ENCODE data around the gene SMAD9.

DNA sequence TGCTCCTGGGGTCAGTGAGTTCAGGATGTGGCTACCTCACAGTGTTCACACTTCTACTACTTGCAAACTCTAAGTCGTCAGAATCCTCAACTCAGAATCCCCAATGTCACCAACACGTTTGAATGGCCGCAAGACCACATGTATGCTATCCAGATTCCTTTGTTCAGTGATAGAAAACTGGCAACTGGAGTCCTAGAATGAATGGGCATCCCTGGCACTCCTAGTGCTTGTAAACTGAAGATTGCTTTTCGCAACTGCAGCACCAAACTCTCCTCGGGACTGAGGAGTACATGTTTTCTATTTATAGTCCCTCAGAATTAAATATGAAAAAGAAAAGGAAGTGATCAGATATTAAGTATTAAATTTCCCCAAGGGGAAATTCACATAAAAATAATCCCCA is 4.9 kb downstream of the SMAD9 start:
- TF ChIP-seq CTCF (IDR thresholded peaks at IDR 0.05; ENCODE audit: low read length), result no peak
- no peak for TF ChIP-seq EZH2 (optimal IDR thresholded peaks at IDR 0.05; ENCODE audit: low read depth, low read length)
- no peak for TF ChIP-seq EZH2phosphoT487 (IDR thresholded peaks at IDR 0.05; ENCODE audit: low read length)
